IPS DF 6.9 (cell line): ENCODE measurements around the gene APOC4.
"Not testable (repeated sequence)": the region's sequence is repeated elsewhere in the genome, so short reads cannot be mapped to it uniquely, and the experiment has no call there.

Source experiments
- DNase-seq: peaks from one replicate; pipeline ENCODE4 v3.0.0-alpha.2; 2013; ENCODE audit warnings: low read depth, low spot score
- H3K27ac ChIP-seq: one replicate; pipeline ENCODE4 v1.5.1; 2013; ENCODE audit warnings: low read length, control low read depth
- H3K27me3 ChIP-seq: 2 replicates; pipeline ENCODE4 v1.6.1; 2013; ENCODE audit warnings: mild to moderate bottlenecking, low read length; ENCODE audit not compliant: control insufficient read depth, insufficient read depth
- H3K36me3 ChIP-seq: 2 replicates; pipeline ENCODE4 v1.6.1; 2013; ENCODE audit warnings: low read length; ENCODE audit not compliant: control insufficient read depth, insufficient read depth
- H3K4me1 ChIP-seq: 2 replicates; pipeline ENCODE4 v1.6.1; 2013; ENCODE audit warnings: low read length; ENCODE audit not compliant: control insufficient read depth, insufficient read depth
- H3K4me3 ChIP-seq: 2 replicates; pipeline ENCODE4 v1.5.1; 2013; ENCODE audit warnings: mild to moderate bottlenecking, low read length
- H3K9me3 ChIP-seq: 2 replicates; pipeline ENCODE4 v1.6.1; 2013; ENCODE audit warnings: low read length, inconsistent platforms; ENCODE audit not compliant: control insufficient read depth, insufficient read depth
- WGBS: extraction: QIAGEN DNeasy Blood & Tissue Kit; methylation state at CpG from one replicate; pipeline ENCODE4 v1.1.7; 2013; ENCODE audit warnings: mixed read lengths, missing lambda C conversion rate; ENCODE audit not compliant: insufficient read length, insufficient coverage; 5-methylcytosine and 5-hydroxymethylcytosine counted together

The APOC4 gene

GRCh38 chr19:44914433-44915206 lies 27.4 kb upstream of the APOC4 start, which contains the start of gene APOC1:
Gene APOC1, plus strand, starts transcription at chr19:44914608. Its CDS starts 284 bp downstream, at chr19:44914892.
- not testable (repeated sequence) for H3K27me3 ChIP-seq, H3K9me3 ChIP-seq, H3K4me1 ChIP-seq, H3K36me3 ChIP-seq, H3K27ac ChIP-seq, DNase-seq
- H3K4me3 ChIP-seq, result peak within 1 kb of the TSS; percentile 52; the same call in 1 of the 2 replicates
- WGBS, result no CpG with 5 or more reads among the region's 28 CpGs

GRCh38 chr19:44924243-44924725 lies 17.8 kb upstream of the APOC4 start:
- Histone ChIP-seq H3K4me3 (no peak overlapping the region), H3K9me3 (no peaks in the 10 kb centered on the region), H3K36me3 (no peaks in the 10 kb centered on the region), H3K27ac (no peak overlapping the region), H3K4me1 (no peaks in the 10 kb centered on the region; the same call in 1 of the 2 replicates), H3K27me3 (no peaks in the 10 kb centered on the region)
- no CpG with 5 or more reads among the region's 8 CpGs for WGBS
- no peak for DNase-seq

- Histone ChIP-seq H3K36me3 (no peaks in the 10 kb centered on the region), H3K27ac (no peak overlapping the region), H3K27me3 (no peaks in the 10 kb centered on the region), H3K9me3 (no peaks in the 10 kb centered on the region), H3K4me3 (no peak overlapping the region), H3K4me1 (no peaks in the 10 kb centered on the region; the same call in 1 of the 2 replicates)
- no peak for DNase-seq
- WGBS, result no CpG with 5 or more reads among the region's 8 CpGs
Observed at GRCh38 chr19:44925114-44925891, 16.7 kb upstream of the APOC4 start.

- H3K4me1 ChIP-seq, H3K9me3 ChIP-seq, H3K36me3 ChIP-seq, H3K27me3 ChIP-seq, H3K4me3 ChIP-seq, DNase-seq, H3K27ac ChIP-seq: not testable (repeated sequence)
- no CpG with 5 or more reads among the region's 19 CpGs for whole genome bisulfite sequencing
Observed at GRCh38 chr19:44926245-44927077, 15.6 kb upstream of the APOC4 start.

- no peaks in the 10 kb centered on the region for H3K27me3 ChIP-seq
- no peak for DNase-seq
- no CpG with 5 or more reads among the region's 5 CpGs for WGBS
- H3K9me3 ChIP-seq, result no peaks in the 10 kb centered on the region
- no peak overlapping the region for H3K27ac ChIP-seq
- H3K4me3 ChIP-seq, result no peak overlapping the region
- H3K36me3 ChIP-seq, result no peaks in the 10 kb centered on the region
- H3K4me1 ChIP-seq, result no peaks in the 10 kb centered on the region; the same call in 1 of the 2 replicates
Observed at GRCh38 chr19:44927746-44928145, 14.3 kb upstream of the APOC4 start.

- Histone ChIP-seq H3K4me1 (no peaks in the 10 kb centered on the region; the same call in 1 of the 2 replicates), H3K36me3 (no peaks in the 10 kb centered on the region)
Observed at GRCh38 chr19:44930088-44930487, 11.9 kb upstream of the APOC4 start.

GRCh38 chr19:44931541-44931940 lies 10.5 kb upstream of the APOC4 start:
- Histone ChIP-seq H3K4me1 (no peaks in the 10 kb centered on the region; the same call in 1 of the 2 replicates), H3K27me3 (no peaks in the 10 kb centered on the region), H3K27ac (no peak overlapping the region), H3K9me3 (no peaks in the 10 kb centered on the region), H3K36me3 (no peaks in the 10 kb centered on the region), H3K4me3 (no peak overlapping the region)
- no CpG with 5 or more reads among the region's 4 CpGs for WGBS
- no peak for DNase-seq

More at GRCh38 chr19:44930088-44930487, 11.9 kb upstream of the APOC4 start:
- no peaks in the 10 kb centered on the region for H3K27me3 ChIP-seq
- no CpG with 5 or more reads among the region's 7 CpGs for WGBS
- no peak for DNase-seq
- H3K27ac ChIP-seq, result no peak overlapping the region
- H3K9me3 ChIP-seq, result no peaks in the 10 kb centered on the region
- no peak overlapping the region for H3K4me3 ChIP-seq

- no peak overlapping the region for H3K4me3 ChIP-seq
- no peak overlapping the region for H3K27ac ChIP-seq
- DNase-seq, result no peak
- no peaks in the 10 kb centered on the region for H3K4me1 ChIP-seq
- no peaks in the 10 kb centered on the region; the same call in 1 of the 2 replicates for H3K27me3 ChIP-seq
- no peaks in the 10 kb centered on the region; the same call in 1 of the 2 replicates for H3K36me3 ChIP-seq
- WGBS, result no CpG with 5 or more reads among the region's 5 CpGs
- no peaks in the 10 kb centered on the region for H3K9me3 ChIP-seq
Observed at GRCh38 chr19:44939668-44940067, 2.4 kb upstream of the APOC4 start.

GRCh38 chr19:44943801-44944249 lies 1.8 kb downstream of the APOC4 start:
- H3K9me3 ChIP-seq, result no peaks in the 10 kb centered on the region
- DNase-seq, result no peak
- H3K4me1 ChIP-seq, result no peaks in the 10 kb centered on the region
- H3K27ac ChIP-seq, result no peak overlapping the region
- no peaks in the 10 kb centered on the region; the same call in 1 of the 2 replicates for H3K36me3 ChIP-seq
- H3K4me3 ChIP-seq, result no peak overlapping the region
- no CpG with 5 or more reads among the region's 10 CpGs for WGBS
- H3K27me3 ChIP-seq, result no peaks in the 10 kb centered on the region; the same call in 1 of the 2 replicates
